GM12801 (cell line): ENCODE measurements around the gene ST3GAL5.

Experiments
- CTCF ChIP-seq: IDR thresholded peaks from one replicate; pipeline ENCODE4 v1.5.1; 2011; ENCODE audit warnings: control low read depth; ENCODE audit not compliant: insufficient read length; ENCODE audit errors: extremely low read depth

ST3GAL5 gene

GRCh38 chr2:85861650-85862049, 27.1 kb downstream of the ST3GAL5 start:
- no peak for TF ChIP-seq CTCF

DNA sequence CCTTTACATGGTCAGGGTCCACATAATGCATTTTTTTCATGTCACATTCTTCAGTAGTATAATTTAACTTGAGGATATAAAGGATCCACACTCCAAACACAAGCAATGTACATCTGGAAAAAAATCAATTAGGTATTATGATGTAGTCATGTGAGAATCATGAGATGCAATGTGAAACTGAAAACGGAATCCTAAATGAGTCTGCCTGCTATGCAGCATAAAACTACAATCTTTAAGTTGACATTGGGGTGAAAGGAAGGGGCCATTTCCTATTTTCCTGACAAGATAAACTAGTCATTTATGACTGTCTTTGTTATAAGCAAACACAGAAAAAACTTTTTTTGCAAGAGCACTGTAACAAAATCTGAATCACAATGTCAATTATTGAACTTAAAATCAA, 27.6 kb downstream of the ST3GAL5 start:
- no peak for TF ChIP-seq CTCF

DNA sequence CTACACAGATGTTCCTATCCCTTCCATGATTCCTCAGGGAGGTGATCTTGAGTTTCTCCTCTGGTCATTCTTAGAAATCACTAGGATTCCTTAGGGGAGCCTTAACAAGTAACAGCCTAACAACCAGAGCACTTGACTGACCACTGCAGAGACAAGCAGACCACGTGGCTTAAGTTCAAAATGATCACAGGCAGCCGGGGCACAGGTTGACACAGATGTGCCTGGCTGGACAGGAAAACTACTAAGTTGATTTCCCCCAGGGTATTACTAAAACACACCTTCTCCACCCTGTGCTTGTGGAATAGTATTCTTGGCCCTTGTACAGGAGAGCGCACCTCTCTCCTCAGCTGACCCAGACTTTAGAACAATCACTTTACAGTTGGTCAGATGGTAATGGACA, 29.9 kb downstream of the ST3GAL5 start:
- no peak for TF ChIP-seq CTCF

GRCh38 chr2:85854897-85855296, 33.9 kb downstream of the ST3GAL5 start:
- TF ChIP-seq CTCF: no peak

DNA sequence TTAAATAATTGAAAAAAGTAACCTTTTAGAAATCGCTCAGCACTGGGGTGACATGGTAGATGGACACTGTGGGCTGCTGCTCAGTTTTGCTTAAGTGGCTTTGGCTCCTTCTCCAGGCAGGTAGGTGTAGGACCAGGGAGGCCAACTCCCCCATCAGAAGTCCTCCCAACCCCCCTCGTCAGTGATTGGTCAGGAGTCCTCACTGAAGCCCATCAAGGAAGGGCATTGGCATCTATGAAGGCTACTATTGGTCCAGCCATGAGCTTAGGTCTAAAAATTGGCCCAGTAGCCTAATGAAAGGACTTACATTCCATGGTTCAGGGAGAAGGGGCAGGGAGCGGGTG, 34.7 kb downstream of the ST3GAL5 start:
- no peak for TF ChIP-seq CTCF

- TF ChIP-seq CTCF: no peak
Measured at GRCh38 chr2:85853499-85854165, 35.2 kb downstream of the ST3GAL5 start.

DNA sequence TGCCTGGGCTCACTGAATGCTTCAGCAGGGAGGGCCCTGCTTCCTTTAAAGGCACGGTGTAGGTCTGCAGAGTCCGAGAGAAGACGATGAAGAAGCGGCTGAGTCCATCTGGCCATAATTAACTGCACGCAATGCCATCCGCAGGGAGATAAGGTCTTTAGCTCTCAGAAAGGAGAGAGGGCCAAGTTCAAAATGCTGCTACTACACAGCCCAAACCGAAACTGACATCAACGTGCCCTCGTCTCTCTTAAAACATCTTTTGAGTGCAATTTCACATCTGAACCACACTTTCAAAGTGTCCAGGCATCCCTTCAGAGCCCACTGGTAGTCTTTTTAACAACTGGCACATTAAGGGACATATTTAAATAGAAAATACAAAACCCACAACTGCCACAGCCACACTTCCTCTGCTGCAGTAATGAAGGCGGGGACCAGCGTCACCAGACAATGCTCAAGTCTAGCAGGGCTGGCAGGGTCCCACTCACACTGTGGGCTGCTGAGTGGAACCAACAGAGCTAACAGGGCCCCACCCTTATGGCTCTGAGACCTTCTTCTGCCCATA, 35.8 kb downstream of the ST3GAL5 start:
- no peak for TF ChIP-seq CTCF
